PC-9 (cell line): ENCODE measurements around the gene GDPD5. TPM values are rescaled to one million over a fixed set of nuclear protein-coding genes. Genes with fewer than 3 reads are reported as not detected.
A peak's percentile ranks its signal among the peaks of the same experiment; 100 is the strongest.

ENCODE experiments used
- BruUV-seq: library from RNA; stranded (reverse); fragments of 400-500 nt; replicated peaks from 2 replicates; lab custom pipeline; 2021; lab: Mats Ljungman, UMichigan
- CTCF ChIA-PET: fragments of 300-600 bp; sonication (Branson Sonifier 250); formaldehyde crosslinking; loops from one replicate; lab custom pipeline; 2022; ENCODE audit warnings: antibody characterized with exemption; lab: Charles Lee
- POLR2A ChIA-PET: fragments of 300-600 bp; sonication (Branson Sonifier 250); formaldehyde crosslinking; loops from one replicate; lab custom pipeline; 2022; ENCODE audit warnings: antibody characterized with exemption; ENCODE audit not compliant: unreplicated experiment; lab: Charles Lee
- DNase-seq, 2 experiments: peaks; one replicate each; pipeline versions ENCODE4 v3.0.0 to v3.0.0-alpha.2; 2015 to 2022; ENCODE audit warnings: mixed read lengths in 1 of 2
- H2AFZ ChIP-seq: fragments of 200-600 bp; sonication (generic); 2 replicates; pipeline ENCODE4 v1.8.1; 2017; ENCODE audit warnings: antibody characterized with exemption
- H3F3A ChIP-seq: fragments of 200-600 bp; sonication (generic); 2 replicates; pipeline ENCODE4 v1.8.1; 2017; ENCODE audit warnings: antibody characterized with exemption, mild to moderate bottlenecking, low read depth; ENCODE audit not compliant: insufficient read depth
- H3K27ac ChIP-seq: fragments of 200-600 bp; sonication (generic); 2 replicates; pipeline ENCODE4 v1.6.1; 2016; ENCODE audit warnings: mixed run types
- H3K27me3 ChIP-seq: fragments of 200-600 bp; sonication (generic); 2 replicates; pipeline ENCODE4 v1.6.1; 2016; ENCODE audit warnings: low read depth, mixed run types; ENCODE audit not compliant: insufficient read depth
- H3K36me3 ChIP-seq: fragments of 200-600 bp; sonication (generic); 2 replicates; pipeline ENCODE4 v1.6.1; 2016; ENCODE audit warnings: low read depth, mixed run types
- H3K4me1 ChIP-seq: fragments of 200-600 bp; sonication (generic); replicated peaks from 2 replicates; pipeline ENCODE4 v1.6.1; 2016; ENCODE audit warnings: mixed run types; ENCODE audit not compliant: insufficient read depth
- H3K4me2 ChIP-seq: fragments of 200-600 bp; sonication (generic); 2 replicates; pipeline ENCODE4 v1.6.1; 2017; ENCODE audit warnings: mixed run types
- H3K4me3 ChIP-seq: fragments of 200-600 bp; sonication (generic); 2 replicates; pipeline ENCODE4 v1.6.1; 2016; ENCODE audit warnings: mixed run types
- H3K79me2 ChIP-seq: fragments of 200-600 bp; sonication (generic); 2 replicates; pipeline ENCODE4 v1.6.1; 2017; ENCODE audit warnings: low read depth, mixed run types
- H3K9me2 ChIP-seq: fragments of 200-600 bp; sonication (generic); 2 replicates; pipeline ENCODE4 v1.8.1; 2017; ENCODE audit warnings: mild to moderate bottlenecking; ENCODE audit not compliant: insufficient read depth
- H3K9me3 ChIP-seq: fragments of 200-600 bp; sonication (generic); 2 replicates; pipeline ENCODE4 v1.8.1; 2016; ENCODE audit warnings: low read depth; ENCODE audit not compliant: insufficient read depth
- H4K20me1 ChIP-seq: fragments of 200-600 bp; sonication (generic); 2 replicates; pipeline ENCODE4 v1.8.1; 2017; ENCODE audit not compliant: insufficient read depth
- CTCF ChIP-seq: fragments of 200-600 bp; sonication (generic); conservative IDR thresholded peaks from 2 replicates; pipeline ENCODE4 v1.6.1; 2017; ENCODE audit warnings: mixed run types, antibody characterized with exemption, mild to moderate bottlenecking, moderate library complexity
- EZH2 ChIP-seq: fragments of 200-600 bp; sonication (generic); IDR thresholded peaks from 2 replicates; pipeline ENCODE4 v1.8.0; 2017; ENCODE audit warnings: antibody characterized with exemption, low read depth
- intact Hi-C: fragments of 100-400 bp; cut with micrococcal nuclease; formaldehyde crosslinking; loops from one replicate; pipeline ENCODE4 v1.10.0; 2022; ENCODE audit not compliant: unreplicated experiment
- total RNA-seq: library from RNA; stranded (reverse); gene quantifications from 2 replicates; pipeline ENCODE4 v1.2.3, GENCODE V29; 2021

The GDPD5 gene
- total RNA-seq, 1 experiment from 2014 or later, result 7.9 TPM

GRCh38 chr11:75431533-75432525, 93.9 kb downstream of the GDPD5 start:
- ChIA-PET CTCF (no interaction called here), POLR2A (interaction anchor here (0.5 to 0.7 kb wide), 2 partner anchors 115 to 286 kb away, joined by 3 to 4 read pairs; partner anchors contain the start of gene MOGAT2)
- intact Hi-C loops, result no loop called here
- no TSS peak for BruUV-seq
- Histone ChIP-seq H3F3A (peaks cover 26% of the 10 kb centered on the region), H3K36me3 (no peaks in the 10 kb centered on the region), H4K20me1 (no peaks in the 10 kb centered on the region), H3K79me2 (no peaks in the 10 kb centered on the region), H3K4me2 (peak overlapping the region; percentile 84), H3K27ac (no peak overlapping the region), H3K4me3 (peak overlapping the region; percentile 57; the same call in 1 of the 2 replicates), H3K9me2 (no peaks in the 10 kb centered on the region), H2AFZ (no peak overlapping the region), H3K4me1 (peaks cover 21% of the 10 kb centered on the region), H3K9me3 (no peaks in the 10 kb centered on the region), H3K27me3 (no peaks in the 10 kb centered on the region)
- no peak for DNase-seq
- TF ChIP-seq CTCF (no peak), EZH2 (no peak)

GRCh38 chr11:75430714-75431532, 94.8 kb downstream of the GDPD5 start:
- intact Hi-C loops, result no loop called here
- Histone ChIP-seq H3K9me3 (no peaks in the 10 kb centered on the region), H3K36me3 (no peaks in the 10 kb centered on the region), H3K9me2 (no peaks in the 10 kb centered on the region), H3K4me1 (peaks cover 21% of the 10 kb centered on the region), H4K20me1 (no peaks in the 10 kb centered on the region), H3K79me2 (no peaks in the 10 kb centered on the region), H2AFZ (peak overlapping the region; percentile 84), H3F3A (peaks cover 26% of the 10 kb centered on the region), H3K27me3 (no peaks in the 10 kb centered on the region), H3K4me3 (peak overlapping the region; percentile 57), H3K4me2 (peak overlapping the region; percentile 84), H3K27ac (no peak overlapping the region)
- BruUV-seq, result no TSS peak
- POLR2A ChIA-PET, result interaction anchor here (0.5 to 0.7 kb wide), 4 partner anchors 30 to 287 kb away, joined by 3 to 6 read pairs (median 4); partner anchors contain the start of gene MOGAT2
- CTCF ChIA-PET, result interaction anchor here (0.6 kb wide), 2 partner anchors 102 to 303 kb away, joined by 3 to 5 read pairs; no protein-coding TSS in a partner anchor
- TF ChIP-seq CTCF (no peak), EZH2 (no peak)
- no peak for DNase-seq
